ENCODE measurements around the gene TCTN1. TPM values are rescaled to one million over a fixed set of nuclear protein-coding genes. Genes with fewer than 3 reads are reported as not detected.

The TCTN1 gene
- total and polyA plus RNA-seq, 2 of the 4 experiments (the other 2 are of a cell fraction) = 11.7 to 18.8 TPM

- BruUV-seq (replicated peaks) = no TSS peak
- ChIA-PET POLR2A (ENCODE audit: unreplicated experiment) (interaction anchor here (0.6 kb wide), 1 partner anchor 148 kb away, joined by 3 read pairs; the partner anchor contains the start of gene FAM216A), CTCF (interaction anchor here (0.6 kb wide), 1 partner anchor 17 kb away, joined by 3 read pairs; no protein-coding TSS in a partner anchor)
- dilution Hi-C loops (cut with HindIII; ENCODE audit: low sequenced_read_pairs, unreplicated experiment) (no loop called here), intact Hi-C loops (cut with micrococcal nuclease) (no loop called here), in situ Hi-C loops (cut with MboI; ENCODE audit: low sequenced_read_pairs) (loop anchor here (10.0 kb wide), 1 partner anchor 268 kb away; no protein-coding TSS in a partner anchor)
- Histone ChIP-seq H2BK20ac (ENCODE audit: low read depth, low read length) (no peak overlapping the region), H2BK15ac (ENCODE audit: low read depth, low read length) (no peak overlapping the region), H3K4me1 (ENCODE audit: control insufficient read depth, insufficient read depth, low read length) (no peaks in the 10 kb centered on the region), H2AK5ac (ENCODE audit: low read depth, low read length) (no peak overlapping the region), H2AFZ (replicated peaks; ENCODE audit: low read length, poor library complexity) (no peak overlapping the region), H2BK5ac (ENCODE audit: low read depth, low read length, poor library complexity, severe bottlenecking) (no peak overlapping the region), H3K18ac (ENCODE audit: low read depth, low read length) (no peak overlapping the region), H3K36me3 (ENCODE audit: control insufficient read depth, insufficient read depth, low read length) (peaks cover 2% of the 10 kb centered on the region; the same call in 1 of the 2 replicates), H3K4me3 (ENCODE audit: insufficient read depth, low read depth, low read length) (no peak overlapping the region), H3K9me1 (ENCODE audit: insufficient read depth, low read length) (no peaks in the 10 kb centered on the region), H4K91ac (ENCODE audit: insufficient read depth, low read depth, low read length) (no peak overlapping the region), H3K56ac (ENCODE audit: extremely low read depth, insufficient read depth, low read length) (no peak overlapping the region), H3K9me3 (ENCODE audit: control insufficient read depth, insufficient read depth, low read length) (no peaks in the 10 kb centered on the region), H4K8ac (ENCODE audit: low read depth in 2 of 2, low read length in 2 of 2) (no peak overlapping the region), H3K79me1 (ENCODE audit: low read depth in 1 of 2, low read length in 2 of 2) (peaks cover 5 to 7% of the 10 kb centered on the region in 2 experiments), H3K27me3 (ENCODE audit: control insufficient read depth, insufficient read depth, low read length) (no peaks in the 10 kb centered on the region), H4K20me1 (ENCODE audit: insufficient read depth, low read length) (no peaks in the 10 kb centered on the region), H3K23ac (ENCODE audit: low read depth, low read length) (no peak overlapping the region), H3K14ac (replicated peaks; ENCODE audit: low read depth, low read length) (no peak overlapping the region), H4K5ac (ENCODE audit: low read depth, low read length) (no peak overlapping the region), H2AK9ac (replicated peaks; ENCODE audit: low read depth, low read length, poor library complexity) (no peak overlapping the region), H3K9ac (ENCODE audit: low read depth, low read length) (no peak overlapping the region), H3K4me2 (ENCODE audit: low read depth, low read length) (no peak overlapping the region), H3K27ac (ENCODE audit: insufficient read depth, low read length) (no peak overlapping the region), H3K4ac (ENCODE audit: low read depth, low read length) (no peak overlapping the region), H2BK120ac (ENCODE audit: low read depth, low read length) (no peak overlapping the region)
- WGBS, 2 experiments (ENCODE audit: extremely low coverage in 2 of 2, insufficient read length in 1 of 2) = no CpG with 5 or more reads among the region's 5 CpGs
- ATAC-seq (ENCODE audit: low read depth) (no peak), DNase-seq (no peak)
- TF ChIP-seq MXI1 (IDR thresholded peaks at IDR 0.05; ENCODE audit: borderline replicate concordance, low read depth, low read length) (no peak), SMC3 (IDR thresholded peaks at IDR 0.05; ENCODE audit: low read depth, low read length) (no peak), CHD1 (IDR thresholded peaks at IDR 0.05; ENCODE audit: low read depth, low read length) (no peak), RFX5 (IDR thresholded peaks at IDR 0.05; ENCODE audit: low read depth, low read length) (no peak), MAFK (IDR thresholded peaks at IDR 0.05; ENCODE audit: low read depth, low read length) (no peak)
Measured at GRCh38 chr12:110616471-110617115, 2.7 kb downstream of the TCTN1 start.

Data from IMR-90 (cell line).